PFSK-1 (cell line): ENCODE measurements around the gene RASGRF2.

Experiments used
- FOXP2 ChIP-seq: optimal IDR thresholded peaks from 2 replicates; pipeline ENCODE3; 2011; ENCODE audit warnings: borderline replicate concordance, control low read depth, inconsistent platforms; ENCODE audit not compliant: insufficient read depth; ENCODE audit errors: extremely low read length, extremely low read depth
- POLR2AphosphoS5 ChIP-seq: IDR thresholded peaks from 2 replicates; pipeline ENCODE4 v1.6.1; 2012; ENCODE audit warnings: low read depth, mild to moderate bottlenecking, control low read depth, low read length, moderate library complexity
- REST ChIP-seq, 2 experiments: IDR thresholded peaks; 2 replicates each; pipeline versions ENCODE4 v1.6.1 to v1.8.0; 2011 to 2012; ENCODE audit warnings: low read depth in 2 of 2, low read length in 2 of 2, control low read depth in 1 of 2, inconsistent platforms in 1 of 2, mild to moderate bottlenecking in 1 of 2, moderate library complexity in 1 of 2; ENCODE audit not compliant: insufficient read depth in 1 of 2
- SIN3A ChIP-seq: IDR thresholded peaks from 2 replicates; pipeline ENCODE4 v1.6.1; 2012; ENCODE audit warnings: mild to moderate bottlenecking, low read length, moderate library complexity, borderline replicate concordance; ENCODE audit not compliant: insufficient read depth
- TAF1 ChIP-seq: IDR thresholded peaks from 2 replicates; pipeline ENCODE4 v1.6.1; 2012; ENCODE audit warnings: low read length, control low read depth, borderline replicate concordance; ENCODE audit not compliant: insufficient read depth

The RASGRF2 gene

GRCh38 chr5:81253875-81254274, 293.7 kb downstream of the RASGRF2 start:
- TF ChIP-seq REST (IDR thresholded peaks at IDR 0.05; ENCODE audit: insufficient read depth in 1 of 2, low read depth in 2 of 2, low read length in 2 of 2) (no peak), TAF1 (no peak), FOXP2 (no peak), SIN3A (no peak), POLR2AphosphoS5 (no peak)

- TF ChIP-seq FOXP2 (no peak), TAF1 (no peak), REST (IDR thresholded peaks at IDR 0.05; ENCODE audit: insufficient read depth in 1 of 2, low read depth in 2 of 2, low read length in 2 of 2) (no peak), POLR2AphosphoS5 (no peak), SIN3A (no peak)
These were observed 294.9 kb downstream of the RASGRF2 start for GRCh38 chr5:81254886-81255559.

- TF ChIP-seq TAF1: no peak
- no peak for TF ChIP-seq FOXP2
These were observed 296.6 kb downstream of the RASGRF2 start for GRCh38 chr5:81256766-81257165.

GRCh38 chr5:81265101-81265500, 304.9 kb downstream of the RASGRF2 start:
- no peak for TF ChIP-seq FOXP2
- no peak for TF ChIP-seq POLR2AphosphoS5
- no peak for TF ChIP-seq SIN3A
- no peak for TF ChIP-seq TAF1
- TF ChIP-seq REST (IDR thresholded peaks at IDR 0.05; ENCODE audit: insufficient read depth in 1 of 2, low read depth in 2 of 2, low read length in 2 of 2): no peak

GRCh38 chr5:81268521-81269196, 308.5 kb downstream of the RASGRF2 start:
- TF ChIP-seq FOXP2 (no peak), POLR2AphosphoS5 (no peak), TAF1 (no peak)

GRCh38 chr5:81269751-81270393, 309.7 kb downstream of the RASGRF2 start:
- no peak for TF ChIP-seq FOXP2
- no peak for TF ChIP-seq SIN3A
- TF ChIP-seq POLR2AphosphoS5: no peak
- no peak for TF ChIP-seq REST (IDR thresholded peaks at IDR 0.05; ENCODE audit: insufficient read depth in 1 of 2, low read depth in 2 of 2, low read length in 2 of 2)
- TF ChIP-seq TAF1: no peak
